Left ventricle myocardium superior (tissue), 1 donor: ENCODE measurements around the gene PRM3. TPM values are rescaled to one million over a fixed set of nuclear protein-coding genes. Genes with fewer than 3 reads are reported as not detected.
"Not testable (repeated sequence)": the region's sequence is repeated elsewhere in the genome, so short reads cannot be mapped to it uniquely, and the experiment has no call there.

ENCODE experiments used
- ATAC-seq: fragments of 200-7000 bp; cut with Tn5 transposase; one replicate; pipeline ENCODE4 v1.9.1; 2020; ENCODE audit warnings: mild to moderate bottlenecking, moderate library complexity
- DNase-seq: peaks from one replicate; pipeline ENCODE4 v3.0.0-alpha.2; 2020
- intact Hi-C: fragments of 100-400 bp; cut with micrococcal nuclease; formaldehyde crosslinking; loops from one replicate; pipeline ENCODE4 v1.11.0; 2022
- total RNA-seq: library from RNA; stranded (reverse); fragmentation: NEBNext Ultra II Directional; extraction: Animal tissue kit (Norgen Biotek cat#: 25700); gene quantifications from one replicate; pipeline ENCODE4 v1.2.1, GENCODE V29; 2021
- donor health status: DM: no; HTN: yes; CAD: no; lungs with severe emphysema.

Gene PRM3
- total RNA-seq, 1 donor from 2014 or later: not detected

DNA sequence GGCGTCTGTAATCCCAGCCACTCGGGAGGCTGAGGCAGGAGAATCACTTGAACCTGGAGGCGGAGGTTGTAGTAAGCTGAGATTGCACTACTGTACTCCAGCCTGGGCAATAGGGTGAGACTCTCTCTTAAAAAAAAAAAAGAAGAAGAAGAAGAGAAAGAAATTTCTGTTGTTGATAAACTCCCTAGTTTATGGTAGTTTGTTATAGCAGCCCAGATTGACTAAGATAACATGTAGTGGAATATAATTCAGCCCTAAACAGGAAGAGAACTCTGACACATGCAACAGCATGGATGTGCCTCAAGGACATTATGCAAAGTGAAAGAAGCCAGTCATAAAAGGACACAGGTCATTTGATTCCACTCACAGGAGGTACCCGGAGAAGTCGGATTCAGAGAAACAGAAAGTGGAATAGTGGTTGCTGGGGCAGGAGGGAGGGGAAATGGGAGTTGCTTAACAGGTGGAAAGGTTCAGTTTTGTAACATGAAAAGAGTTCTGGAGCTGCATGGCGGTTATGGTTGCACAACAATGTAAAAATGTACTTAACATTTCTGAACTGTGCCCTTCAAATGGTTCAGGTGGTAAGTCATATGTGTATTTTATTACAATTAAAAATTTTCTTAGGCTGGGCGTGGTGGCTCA, 33.7 kb upstream of the PRM3 start:
- intact Hi-C loops: no loop called here
- ATAC-seq (no peak), DNase-seq (no peak)

- intact Hi-C loops: no loop called here
- ATAC-seq: no peak
- no peak for DNase-seq
These were observed 33.0 kb upstream of the PRM3 start for GRCh38 chr16:11306381-11306780.

GRCh38 chr16:11303405-11304138, 30.1 kb upstream of the PRM3 start:
- DNase-seq (no peak), ATAC-seq (no peak)
- intact Hi-C loops: no loop called here

DNA sequence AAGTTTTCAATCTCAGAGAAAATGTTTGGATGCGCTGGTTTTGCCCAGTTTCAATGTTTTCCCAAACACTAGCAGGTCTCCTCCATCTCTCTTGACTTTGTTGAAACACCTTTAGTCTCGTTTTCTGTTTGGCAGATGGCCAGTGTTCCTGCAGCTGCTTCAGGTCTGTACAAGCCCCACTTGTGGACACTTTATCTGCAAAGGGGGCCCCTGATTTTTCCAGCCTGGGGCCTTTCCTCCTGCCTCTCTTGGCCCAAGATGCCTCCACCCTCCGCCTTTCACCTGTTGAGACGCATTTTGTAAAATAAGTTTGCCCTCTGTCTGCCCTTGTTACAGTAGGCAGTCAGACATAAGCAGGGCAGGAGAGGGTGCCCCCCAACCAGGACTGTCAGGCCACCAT, 29.5 kb upstream of the PRM3 start:
- ATAC-seq (no peak), DNase-seq (no peak)
- intact Hi-C loops: no loop called here

- intact Hi-C loops: no loop called here
- ATAC-seq (no peak), DNase-seq (no peak)
These were observed 28.4 kb upstream of the PRM3 start for GRCh38 chr16:11301645-11302501.

GRCh38 chr16:11300560-11300892, 27.1 kb upstream of the PRM3 start:
- DNase-seq: no peak
- intact Hi-C loops: no loop called here
- ATAC-seq: no peak

DNA sequence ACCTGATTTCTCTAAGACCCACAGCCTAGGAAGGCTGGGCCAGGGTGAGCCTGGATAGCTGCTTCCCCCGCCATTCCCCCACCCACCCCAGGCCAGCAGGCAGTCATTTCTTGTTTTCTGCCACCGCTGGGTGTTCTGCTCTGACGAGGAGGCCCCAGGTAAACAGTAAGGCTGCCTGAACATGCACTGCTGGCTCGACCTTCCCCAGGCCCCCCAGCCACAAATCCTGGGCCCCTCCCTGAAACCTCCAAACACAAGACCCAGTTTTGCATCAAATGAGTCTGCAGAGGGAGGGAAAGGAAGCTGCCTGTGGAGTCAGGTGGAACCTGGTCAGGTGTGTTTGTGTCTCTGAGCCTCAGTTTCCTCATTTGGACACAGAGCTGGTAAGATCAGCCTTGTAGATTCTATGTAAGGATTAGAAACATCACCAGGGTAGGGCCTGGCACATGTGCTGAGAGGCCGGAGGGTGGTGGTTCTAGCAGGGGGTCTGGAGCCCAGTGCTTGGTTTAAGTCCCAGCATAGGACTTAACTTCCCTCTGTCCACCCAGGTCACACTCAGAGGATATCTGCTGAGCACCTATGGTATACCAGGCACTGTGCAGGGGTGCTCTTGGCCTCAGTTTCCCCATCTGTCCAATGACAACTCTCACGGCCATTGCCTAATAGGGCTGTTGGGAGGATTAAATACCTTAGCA, 26.6 kb upstream of the PRM3 start:
- ATAC-seq (no peak), DNase-seq (no peak)
- intact Hi-C loops: no loop called here

GRCh38 chr16:11298950-11299547, 25.6 kb upstream of the PRM3 start:
- ATAC-seq, DNase-seq, intact Hi-C loops: not testable (repeated sequence)

DNA sequence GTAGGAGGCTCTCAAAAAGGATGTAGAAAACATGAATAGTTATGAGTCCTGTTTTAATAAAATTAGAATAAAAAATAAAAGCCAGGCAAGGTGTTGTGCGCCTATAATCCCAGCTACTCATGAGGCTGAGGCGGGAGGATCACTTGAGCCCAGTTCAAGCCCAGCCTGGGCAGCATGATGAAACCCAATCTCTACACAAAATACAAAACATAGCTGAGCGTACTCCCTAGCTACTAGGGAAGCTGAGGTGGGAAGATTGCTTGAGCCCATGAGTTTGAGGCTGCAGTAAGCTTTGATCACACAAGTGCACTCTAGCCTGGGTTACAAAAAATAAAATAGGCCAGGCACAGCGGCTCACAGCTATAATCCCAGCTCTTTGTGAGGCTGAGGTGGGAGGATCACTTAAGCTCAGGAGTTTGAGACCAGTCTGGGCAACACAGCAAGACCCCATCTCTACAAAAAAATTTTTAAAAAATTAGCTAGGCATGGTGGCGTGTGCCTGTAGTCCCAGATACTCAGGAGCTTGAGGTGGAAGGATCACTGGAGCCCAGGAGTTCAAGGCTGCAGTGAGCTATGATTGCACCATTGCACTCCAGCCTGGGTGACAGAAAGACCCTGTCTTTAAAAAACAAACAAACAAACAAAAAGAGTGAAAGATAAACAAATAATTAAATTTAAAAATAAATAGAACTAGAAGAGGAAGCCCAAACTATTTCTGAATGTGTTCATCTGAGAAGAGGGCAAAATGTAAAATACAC, 24.9 kb upstream of the PRM3 start:
- no peak for DNase-seq
- ATAC-seq: no peak
- intact Hi-C loops: no loop called here

GRCh38 chr16:11297492-11298142, 24.2 kb upstream of the PRM3 start:
- ATAC-seq (peak; percentile 99), DNase-seq (peak; percentile 87)
- intact Hi-C loops: no loop called here

DNA sequence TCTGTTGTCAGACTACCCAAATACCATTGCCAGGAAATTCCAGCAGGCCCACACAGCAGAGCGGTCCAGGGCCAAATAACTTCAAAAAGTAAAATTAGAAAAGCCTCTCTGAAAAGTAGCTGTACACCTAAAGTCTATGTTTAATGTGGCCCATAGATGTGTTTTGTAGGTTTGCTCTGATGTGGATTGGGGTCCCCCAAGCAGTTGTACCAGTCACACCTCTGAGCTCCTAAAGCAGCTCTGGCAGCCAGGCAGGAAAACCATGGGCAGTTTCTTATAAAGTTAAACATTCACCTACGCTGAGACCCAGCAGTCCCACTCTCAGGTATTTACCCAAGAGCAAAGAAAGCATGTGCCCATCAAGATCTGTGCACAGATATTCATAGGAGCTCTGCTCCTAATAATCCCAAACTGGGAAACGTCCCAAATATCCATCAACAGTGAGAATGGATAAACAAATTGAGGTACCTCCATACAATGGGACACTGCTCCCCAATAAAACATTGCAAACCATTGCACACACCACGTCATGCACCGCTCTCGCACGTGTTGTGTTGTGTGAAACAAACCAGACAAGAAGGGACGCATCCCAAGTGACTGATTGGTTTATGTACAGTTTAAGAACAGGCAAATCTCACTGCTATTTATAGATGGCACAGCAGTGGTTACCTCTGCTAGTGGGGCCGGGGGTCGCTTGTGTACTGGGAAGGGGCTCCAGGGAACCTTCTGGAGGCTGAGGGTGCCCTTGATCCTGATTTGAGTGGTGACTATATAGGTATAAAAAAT, 23.5 kb upstream of the PRM3 start:
- intact Hi-C loops: no loop called here
- DNase-seq: no peak
- ATAC-seq: peak; percentile 85

GRCh38 chr16:11296351-11296705, 22.9 kb upstream of the PRM3 start:
- ATAC-seq: no peak
- no peak for DNase-seq
- intact Hi-C loops: no loop called here

- ATAC-seq (no peak), DNase-seq (no peak)
- intact Hi-C loops: no loop called here
These were observed 22.2 kb upstream of the PRM3 start for GRCh38 chr16:11295672-11296071.

DNA sequence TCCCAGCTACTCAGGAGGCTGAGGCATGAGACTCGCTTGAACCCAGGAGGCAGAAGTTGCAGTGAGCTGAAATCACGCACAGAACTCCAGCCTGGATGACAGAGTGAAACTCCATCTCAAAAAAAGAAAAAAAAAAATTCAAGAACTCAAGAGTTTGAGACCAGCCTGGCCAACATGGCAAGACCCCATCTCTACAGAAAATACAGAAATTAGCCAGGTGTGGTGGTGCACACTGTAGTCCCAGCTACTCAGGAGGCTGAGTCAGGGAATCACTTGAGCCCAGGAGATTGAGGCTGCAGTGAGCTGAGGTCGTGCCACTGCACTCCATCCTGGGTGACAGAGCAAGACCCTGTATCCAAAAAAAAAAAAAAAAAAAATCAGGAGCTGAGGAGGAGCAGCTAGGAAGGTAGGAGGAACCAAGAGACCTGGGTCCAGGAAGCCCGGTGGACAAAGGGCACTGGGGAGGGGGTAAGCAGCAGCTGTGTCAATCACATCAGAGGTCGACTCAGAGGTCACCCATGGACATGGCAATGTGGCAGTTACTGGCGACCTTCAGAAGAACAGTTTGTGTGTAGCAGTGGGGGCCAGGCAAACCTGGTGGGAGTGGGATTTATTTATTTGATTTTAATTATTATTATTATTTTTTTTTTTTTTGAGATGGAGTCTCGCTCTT, 18.8 kb upstream of the PRM3 start:
- DNase-seq: no peak
- no peak for ATAC-seq
- intact Hi-C loops: no loop called here

DNA sequence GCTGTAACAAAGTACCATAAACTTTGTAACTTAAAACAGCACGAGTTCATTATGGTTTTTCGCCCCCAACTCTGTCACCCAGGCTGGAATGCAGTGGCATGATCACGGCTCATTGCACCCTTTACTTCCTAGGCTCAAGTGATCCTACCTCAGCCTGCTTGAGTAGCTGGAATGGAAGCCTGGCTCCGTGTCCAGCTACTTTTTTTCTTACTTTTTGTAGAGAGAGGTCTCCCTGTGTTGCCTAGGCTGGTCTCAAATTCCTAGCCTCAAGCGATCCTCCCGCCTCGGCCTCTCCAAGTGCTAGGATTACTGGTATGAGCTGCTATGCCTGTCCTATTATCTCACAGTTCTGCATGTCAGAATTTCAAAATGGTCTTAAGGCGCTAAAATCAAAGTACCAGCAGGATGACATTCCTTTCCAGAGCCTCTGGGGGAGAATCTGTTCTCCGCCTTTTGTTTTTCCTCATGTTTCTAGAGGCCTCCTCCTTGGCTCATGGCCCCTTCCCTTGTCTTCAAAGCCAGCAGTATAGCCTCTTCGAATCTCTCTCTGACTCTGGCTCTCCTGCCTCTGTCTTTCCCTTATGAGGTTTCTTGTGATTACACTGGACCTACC, 17.8 kb upstream of the PRM3 start:
- intact Hi-C loops: no loop called here
- ATAC-seq: no peak
- no peak for DNase-seq

GRCh38 chr16:11290102-11290893, 16.9 kb upstream of the PRM3 start:
- no peak for DNase-seq
- intact Hi-C loops: no loop called here
- no peak for ATAC-seq
